GM19328 (cell line): ENCODE data around the gene SLCO2B1.

Experiments used
- ATAC-seq: cut with Tn5 transposase; IDR thresholded peaks from one replicate; pipeline ENCODE4 v1.9.1; 2021; ENCODE audit warnings: mild to moderate bottlenecking, moderate library complexity; ENCODE audit not compliant: unreplicated experiment

The SLCO2B1 gene

GRCh38 chr11:75161506-75162095, 10.7 kb downstream of the SLCO2B1 start:
- no peak for ATAC-seq

GRCh38 chr11:75162954-75163353, 12.0 kb downstream of the SLCO2B1 start:
- no peak for ATAC-seq

DNA sequence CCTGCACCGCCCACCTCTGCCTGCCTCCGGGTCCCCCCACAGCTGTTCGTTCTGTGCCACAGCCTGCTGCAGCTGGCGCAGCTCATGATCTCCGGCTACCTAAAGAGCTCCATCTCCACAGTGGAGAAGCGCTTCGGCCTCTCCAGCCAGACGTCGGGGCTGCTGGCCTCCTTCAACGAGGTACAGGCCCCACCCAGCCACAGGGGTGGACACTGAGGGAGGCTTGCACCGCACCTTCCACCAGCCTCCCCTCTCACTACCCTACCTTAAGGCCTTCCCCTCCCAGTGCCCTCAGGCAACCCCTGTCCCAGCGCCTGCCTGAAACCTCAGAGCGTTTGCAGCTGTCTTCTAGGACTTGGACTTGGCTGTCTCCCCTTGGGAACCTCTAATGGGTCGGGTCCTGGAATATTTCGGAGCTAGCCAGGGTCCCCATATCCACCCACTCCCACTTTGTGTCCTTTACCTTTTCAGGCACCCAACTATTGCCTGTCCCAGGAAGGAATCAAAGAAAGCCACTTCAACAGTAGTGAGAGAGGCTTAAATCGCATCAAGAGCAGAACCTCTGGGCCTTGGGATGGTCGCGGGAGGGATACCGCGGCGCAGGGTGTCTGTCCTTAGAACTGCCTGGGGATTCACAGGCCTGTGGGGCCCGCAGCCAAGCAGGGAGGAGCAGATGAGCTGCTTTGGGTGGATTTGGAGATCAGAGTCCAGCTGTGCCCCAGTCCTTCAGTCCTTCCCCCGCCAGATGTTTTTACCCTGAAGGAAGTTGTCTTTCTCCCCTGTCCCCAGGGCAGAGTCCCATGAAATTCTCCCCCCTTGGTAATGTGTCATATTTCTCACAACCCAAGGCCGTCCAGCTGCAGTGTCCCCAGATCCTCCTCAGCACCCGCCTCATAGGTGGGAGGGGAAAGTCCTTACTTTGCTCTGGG, 13.3 kb downstream of the SLCO2B1 start:
- ATAC-seq = no peak

DNA sequence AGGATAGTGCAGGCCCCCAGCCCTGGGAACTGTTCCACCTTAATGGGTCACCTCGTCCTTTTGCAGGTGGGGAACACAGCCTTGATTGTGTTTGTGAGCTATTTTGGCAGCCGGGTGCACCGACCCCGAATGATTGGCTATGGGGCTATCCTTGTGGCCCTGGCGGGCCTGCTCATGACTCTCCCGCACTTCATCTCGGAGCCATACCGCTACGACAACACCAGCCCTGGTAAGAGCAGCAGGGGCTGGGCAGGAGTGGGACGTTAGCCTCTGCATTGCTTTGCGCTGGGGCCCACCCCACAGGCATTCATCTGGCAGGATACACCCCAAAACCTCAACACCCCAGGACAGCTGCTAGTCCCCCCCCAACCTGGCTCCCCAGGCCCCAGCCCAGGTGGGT, 14.8 kb downstream of the SLCO2B1 start:
- no peak for ATAC-seq

- ATAC-seq = no peak
These were observed 15.9 kb downstream of the SLCO2B1 start for GRCh38 chr11:75166791-75167190.

DNA sequence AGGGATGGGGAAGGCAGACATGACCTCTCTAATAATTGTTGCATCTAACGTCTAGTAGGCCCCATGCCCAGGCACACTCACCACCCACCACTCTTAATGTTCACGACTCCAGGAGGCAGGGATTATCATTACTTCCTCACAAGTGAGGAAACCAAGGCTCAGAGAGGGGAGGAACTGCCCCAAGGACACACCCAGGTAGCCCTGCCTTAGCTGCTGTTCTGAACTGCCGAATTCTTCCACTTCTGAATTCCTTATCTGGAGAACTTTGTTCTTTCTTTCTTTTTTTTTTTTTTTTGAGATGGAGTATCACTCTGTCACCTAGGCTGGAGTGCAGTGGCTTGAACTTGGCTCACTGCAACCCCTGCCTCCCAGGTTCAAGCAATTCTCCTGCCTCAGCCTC, 16.7 kb downstream of the SLCO2B1 start:
- no peak for ATAC-seq

- no peak for ATAC-seq
These were observed 18.4 kb downstream of the SLCO2B1 start for GRCh38 chr11:75169101-75169885.

GRCh38 chr11:75170516-75171201, 19.8 kb downstream of the SLCO2B1 start:
- no peak for ATAC-seq

- no peak for ATAC-seq
These were observed 22.4 kb downstream of the SLCO2B1 start for GRCh38 chr11:75173336-75173735.

GRCh38 chr11:75174781-75175370, 24.0 kb downstream of the SLCO2B1 start:
- ATAC-seq = no peak

GRCh38 chr11:75182664-75183063, 31.8 kb downstream of the SLCO2B1 start:
- no peak for ATAC-seq

DNA sequence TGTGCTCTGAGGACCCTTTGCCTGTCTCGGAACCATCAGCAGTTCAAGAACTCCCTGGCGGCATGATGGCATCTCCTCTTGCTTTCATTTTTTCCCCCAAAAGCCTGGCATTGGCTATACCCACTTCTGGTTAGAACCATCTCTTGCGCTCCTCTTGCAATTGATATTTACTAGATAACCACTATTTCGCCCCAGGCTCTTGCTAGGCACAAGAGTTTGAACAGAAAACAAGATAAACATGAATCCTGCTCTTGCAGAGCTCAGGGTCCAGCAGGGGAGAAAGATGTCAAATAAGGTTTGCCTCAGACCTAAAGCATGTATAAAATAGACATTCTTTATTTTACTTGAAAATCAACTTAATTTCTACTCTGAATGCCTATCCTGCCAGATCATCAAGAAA, 33.1 kb downstream of the SLCO2B1 start:
- ATAC-seq = no peak

GRCh38 chr11:75184757-75185425, 34.0 kb downstream of the SLCO2B1 start:
- ATAC-seq = no peak

DNA sequence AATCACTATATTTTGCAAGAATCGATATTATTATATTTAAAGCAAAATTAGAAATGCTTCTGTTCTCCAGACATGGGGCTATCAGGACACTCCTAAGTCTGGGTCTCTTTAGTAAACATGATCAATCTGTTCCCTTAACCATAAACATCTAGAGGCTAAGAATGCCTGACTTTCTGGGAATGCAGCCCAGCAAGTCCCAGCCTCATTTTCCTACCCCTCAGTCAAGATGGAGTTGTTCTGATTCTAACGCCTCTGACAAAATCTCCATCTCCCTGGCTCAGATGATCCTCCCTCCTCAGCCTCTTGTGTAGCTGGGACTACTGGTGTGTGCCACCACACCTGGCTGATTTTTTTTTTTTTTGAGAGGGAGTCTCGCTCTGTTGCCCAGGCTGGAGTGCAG, 35.0 kb downstream of the SLCO2B1 start:
- no peak for ATAC-seq

- no peak for ATAC-seq
These were observed 36.1 kb downstream of the SLCO2B1 start for GRCh38 chr11:75186999-75187398.

DNA sequence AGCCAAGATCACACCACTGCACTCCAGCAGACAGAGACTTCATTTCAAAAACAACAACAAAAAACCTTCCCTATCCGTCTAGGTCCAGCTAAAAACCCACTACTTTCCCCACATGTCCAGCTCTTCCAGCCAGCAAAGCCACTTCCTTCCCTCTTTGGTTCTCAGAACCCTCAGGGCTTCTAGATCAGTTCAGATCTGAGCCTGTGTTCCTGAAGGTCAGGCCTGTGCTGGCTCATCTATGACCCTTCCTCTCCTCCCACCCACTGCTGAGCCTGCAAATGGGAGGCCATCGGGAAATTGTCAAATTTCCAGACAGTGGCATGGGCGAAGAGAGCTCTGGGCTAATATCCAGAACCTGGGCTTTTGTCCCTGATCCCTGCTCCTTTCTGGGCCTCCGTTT, 37.8 kb downstream of the SLCO2B1 start:
- ATAC-seq = no peak

- ATAC-seq = no peak
These were observed 38.2 kb downstream of the SLCO2B1 start for GRCh38 chr11:75189108-75189507.

- ATAC-seq = no peak
These were observed 39.0 kb downstream of the SLCO2B1 start for GRCh38 chr11:75189911-75190310.

DNA sequence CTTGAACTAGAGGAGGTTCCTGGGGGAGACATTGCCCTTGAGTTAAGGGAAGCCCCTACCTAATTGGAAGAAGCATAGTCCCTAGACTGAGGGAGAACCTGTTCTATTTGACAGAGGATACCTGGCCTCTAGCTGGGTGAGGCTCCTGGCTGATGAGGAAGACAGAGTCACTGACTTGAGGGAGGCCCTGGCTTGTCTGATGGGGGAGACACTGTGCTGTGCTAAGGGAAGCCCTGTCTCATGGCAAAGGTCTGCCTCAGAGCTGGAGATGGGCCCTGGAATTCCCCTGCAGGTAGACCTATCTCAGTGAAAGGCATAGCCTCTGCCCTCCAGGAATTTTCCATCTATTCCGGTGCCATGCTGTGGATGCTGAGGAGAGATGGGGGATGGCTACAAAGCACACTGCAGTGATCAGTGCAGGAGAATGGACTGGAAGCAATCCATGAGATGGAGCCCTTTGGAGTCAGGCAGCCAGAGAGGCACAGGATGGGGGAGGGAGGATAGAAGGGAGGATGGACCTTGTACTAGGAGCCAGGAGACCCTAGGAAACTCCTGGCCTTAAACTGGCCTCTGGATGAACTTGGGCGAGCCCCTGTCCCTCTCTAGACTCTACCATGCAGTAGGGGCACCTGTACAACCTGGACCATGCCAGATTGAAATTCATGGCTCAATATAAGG, 39.9 kb downstream of the SLCO2B1 start:
- ATAC-seq = no peak

DNA sequence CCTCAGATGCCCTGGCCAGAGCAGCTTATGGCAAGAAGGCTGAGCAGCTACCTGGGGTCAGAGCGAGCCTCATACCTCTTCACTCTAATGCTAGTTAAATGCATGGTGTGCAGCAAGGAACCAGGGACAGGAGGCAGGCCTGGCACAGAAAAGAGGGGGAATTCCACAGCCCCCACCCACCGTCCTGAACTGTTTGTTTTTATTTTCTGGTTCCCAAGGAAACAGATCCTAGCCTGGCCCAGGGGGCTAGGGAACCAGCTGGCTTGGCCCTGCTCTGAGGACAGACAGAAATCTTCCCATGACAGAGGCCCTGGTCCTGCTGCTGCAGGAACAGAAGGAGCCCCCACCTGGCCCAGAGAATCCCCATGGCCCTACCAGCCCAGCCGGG, 40.4 kb downstream of the SLCO2B1 start:
- ATAC-seq = no peak
